GM19452 (cell line): Measurements from ENCODE around the gene GNAS-AS1.

ENCODE experiments used
- ATAC-seq: cut with Tn5 transposase; IDR thresholded peaks from one replicate; pipeline ENCODE4 v1.9.1; 2021; ENCODE audit not compliant: unreplicated experiment

The GNAS-AS1 gene

DNA sequence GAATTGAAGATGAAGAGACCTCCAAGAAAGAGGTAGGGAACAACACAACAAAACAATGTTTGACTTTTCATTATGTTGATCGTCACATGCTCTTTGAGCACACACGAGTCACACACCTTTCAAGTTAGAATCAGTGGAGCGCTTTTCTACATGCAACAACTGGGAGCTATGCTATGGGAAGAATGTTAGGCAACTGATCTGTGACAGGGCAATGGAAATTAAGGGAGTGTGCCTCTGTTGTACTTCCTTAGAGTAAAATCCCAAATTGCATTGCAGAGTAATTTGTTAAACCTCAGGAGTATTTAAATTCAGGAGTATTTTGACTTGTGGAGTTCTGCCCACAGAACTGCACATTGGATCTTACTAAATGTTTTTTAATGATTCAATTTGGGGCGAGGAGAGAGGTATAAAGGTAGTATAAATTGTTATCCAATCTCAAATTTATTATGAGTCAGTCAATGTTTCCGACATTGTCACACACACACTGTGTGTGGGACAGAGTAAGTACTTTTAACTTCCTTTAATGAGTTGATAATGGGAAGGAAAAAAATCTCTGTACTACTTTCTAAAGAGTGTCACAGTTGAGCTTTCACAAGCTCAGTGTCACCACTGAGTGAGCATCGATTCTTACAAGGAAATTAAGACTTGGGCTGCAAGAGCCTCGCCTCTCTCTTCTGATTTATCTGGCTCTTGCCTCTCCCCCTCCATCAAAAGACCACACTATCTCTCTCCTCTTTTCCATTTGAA is 12.5 kb upstream of the GNAS-AS1 start:
- no peak for ATAC-seq

DNA sequence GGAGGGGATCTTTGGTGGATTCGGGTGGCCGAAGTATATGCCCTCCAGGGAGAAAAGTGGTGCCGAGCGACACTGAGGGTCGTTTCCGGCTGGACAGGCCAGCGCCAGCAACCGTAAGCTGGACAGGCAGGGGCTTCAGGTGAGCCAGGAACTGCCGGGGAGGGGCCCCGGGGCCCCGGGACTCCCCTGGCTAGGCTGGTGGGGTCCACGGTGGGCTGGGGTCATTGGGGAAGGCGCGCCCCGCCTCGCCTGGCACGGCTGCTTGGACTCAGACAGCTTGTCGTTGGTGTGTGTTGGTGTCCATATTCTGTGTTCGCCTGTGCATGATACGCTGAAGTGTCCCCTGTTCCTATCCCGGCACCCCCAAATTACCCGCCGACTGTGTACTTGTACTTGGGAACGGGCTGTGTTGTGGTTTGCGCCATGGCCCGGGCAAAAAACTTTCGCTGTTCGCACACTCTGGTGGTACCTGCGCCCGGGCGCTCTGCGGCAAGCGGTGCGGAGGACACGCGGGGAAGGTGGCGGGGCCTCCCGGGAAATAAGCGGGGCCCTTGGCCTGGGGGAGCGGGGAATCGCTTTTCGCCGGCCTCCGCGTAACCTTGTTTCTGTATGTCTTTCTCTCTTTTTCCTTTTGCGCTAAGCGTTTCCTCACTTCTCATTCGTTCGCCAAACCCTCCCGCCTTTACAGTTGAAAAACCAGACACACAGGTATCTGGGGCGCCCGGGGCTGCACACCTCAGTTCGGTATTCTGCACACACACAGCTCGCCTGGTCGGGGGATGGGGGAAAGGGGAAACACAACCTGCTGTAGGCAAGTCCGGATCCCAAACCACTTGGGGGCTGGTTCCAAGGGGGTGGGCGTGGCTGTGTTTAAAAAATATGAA is 5.0 kb upstream of the GNAS-AS1 start:
- no peak for ATAC-seq

DNA sequence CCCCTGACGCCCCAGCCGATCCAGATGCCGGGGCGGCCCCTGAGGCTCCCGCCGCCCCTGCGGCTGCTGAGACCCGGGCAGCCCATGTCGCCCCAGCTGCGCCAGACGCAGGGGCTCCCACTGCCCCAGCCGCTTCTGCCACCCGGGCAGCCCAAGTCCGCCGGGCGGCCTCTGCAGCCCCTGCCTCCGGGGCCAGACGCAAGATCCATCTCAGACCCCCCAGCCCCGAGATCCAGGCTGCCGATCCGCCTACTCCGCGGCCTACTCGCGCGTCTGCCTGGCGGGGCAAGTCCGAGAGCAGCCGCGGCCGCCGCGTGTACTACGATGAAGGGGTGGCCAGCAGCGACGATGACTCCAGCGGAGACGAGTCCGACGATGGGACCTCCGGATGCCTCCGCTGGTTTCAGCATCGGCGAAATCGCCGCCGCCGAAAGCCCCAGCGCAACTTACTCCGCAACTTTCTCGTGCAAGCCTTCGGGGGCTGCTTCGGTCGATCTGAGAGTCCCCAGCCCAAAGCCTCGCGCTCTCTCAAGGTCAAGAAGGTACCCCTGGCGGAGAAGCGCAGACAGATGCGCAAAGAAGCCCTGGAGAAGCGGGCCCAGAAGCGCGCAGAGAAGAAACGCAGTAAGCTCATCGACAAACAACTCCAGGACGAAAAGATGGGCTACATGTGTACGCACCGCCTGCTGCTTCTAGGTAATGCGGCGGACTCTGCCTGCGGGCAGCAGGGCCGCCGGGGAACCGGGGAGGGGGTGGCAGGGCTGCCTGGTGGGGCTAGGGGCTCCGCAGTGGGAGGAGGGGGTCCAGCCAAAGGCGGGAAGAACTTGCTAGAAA is 4.2 kb upstream of the GNAS-AS1 start:
- no peak for ATAC-seq

DNA sequence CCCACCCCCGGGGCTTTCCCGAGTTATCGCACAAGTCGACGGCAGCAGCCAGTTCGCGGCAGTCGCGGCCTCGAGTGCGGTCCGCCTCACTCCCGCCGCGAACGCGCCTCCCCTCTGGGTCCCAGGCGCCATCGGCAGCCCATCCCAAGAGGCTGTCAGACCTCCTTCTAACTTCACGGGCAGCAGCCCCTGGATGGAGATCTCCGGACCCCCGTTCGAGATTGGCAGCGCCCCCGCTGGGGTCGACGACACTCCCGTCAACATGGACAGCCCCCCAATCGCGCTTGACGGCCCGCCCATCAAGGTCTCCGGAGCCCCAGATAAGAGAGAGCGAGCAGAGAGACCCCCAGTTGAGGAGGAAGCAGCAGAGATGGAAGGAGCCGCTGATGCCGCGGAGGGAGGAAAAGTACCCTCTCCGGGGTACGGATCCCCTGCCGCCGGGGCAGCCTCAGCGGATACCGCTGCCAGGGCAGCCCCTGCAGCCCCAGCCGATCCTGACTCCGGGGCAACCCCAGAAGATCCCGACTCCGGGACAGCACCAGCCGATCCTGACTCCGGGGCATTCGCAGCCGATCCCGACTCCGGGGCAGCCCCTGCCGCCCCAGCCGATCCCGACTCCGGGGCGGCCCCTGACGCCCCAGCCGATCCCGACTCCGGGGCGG is 3.4 kb upstream of the GNAS-AS1 start:
- no peak for ATAC-seq

DNA sequence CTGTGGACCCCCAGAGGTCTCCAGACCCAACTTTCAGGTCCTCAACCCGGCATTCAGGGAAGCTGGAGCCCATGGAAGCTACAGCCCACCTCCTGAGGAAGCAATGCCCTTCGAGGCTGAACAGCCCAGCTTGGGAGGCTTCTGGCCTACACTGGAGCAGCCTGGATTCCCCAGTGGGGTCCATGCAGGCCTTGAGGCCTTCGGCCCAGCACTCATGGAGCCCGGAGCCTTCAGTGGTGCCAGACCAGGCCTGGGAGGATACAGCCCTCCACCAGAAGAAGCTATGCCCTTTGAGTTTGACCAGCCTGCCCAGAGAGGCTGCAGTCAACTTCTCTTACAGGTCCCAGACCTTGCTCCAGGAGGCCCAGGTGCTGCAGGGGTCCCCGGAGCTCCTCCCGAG is 2.8 kb upstream of the GNAS-AS1 start:
- no peak for ATAC-seq

DNA sequence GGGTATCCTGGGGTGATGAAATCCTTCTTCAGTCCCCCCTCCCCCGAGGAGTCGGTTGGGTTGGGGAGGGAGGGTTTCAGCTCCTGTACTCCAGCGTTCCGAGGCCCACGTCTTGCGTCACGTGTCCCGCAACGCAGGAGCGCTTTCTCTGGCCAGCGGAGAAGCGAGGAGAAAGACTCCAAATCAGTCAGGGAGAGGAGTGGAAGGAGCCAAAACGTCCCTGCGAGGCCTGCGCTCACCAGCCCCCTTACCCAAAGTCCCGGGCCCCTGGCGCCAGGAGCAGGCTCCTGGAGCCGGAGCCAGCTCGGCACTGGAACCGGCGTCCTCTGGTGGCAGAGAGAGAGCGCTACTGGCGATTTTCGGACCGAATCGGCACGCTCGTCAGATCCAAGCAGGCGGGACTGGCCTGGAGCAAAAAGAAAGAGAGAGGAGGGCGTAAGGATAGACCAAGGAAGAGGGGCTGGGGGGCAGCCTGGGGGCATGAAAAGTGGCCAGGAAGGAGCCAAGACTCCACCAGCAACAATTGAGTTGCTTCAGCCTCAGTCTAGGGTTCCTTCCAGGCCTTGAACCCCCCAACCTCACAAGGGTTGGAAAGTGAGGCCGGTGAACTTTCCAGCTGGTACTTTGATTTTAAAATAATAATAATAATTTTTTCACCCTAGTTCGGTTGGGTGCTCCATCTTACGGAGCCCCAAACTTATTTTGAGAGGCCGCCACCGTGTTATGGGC is 2.0 kb upstream of the GNAS-AS1 start, which contains the start of gene GNAS:
Gene GNAS, plus strand, starts transcription at position 174 of the 729 bp plus-strand sequence.
- no peak for ATAC-seq

DNA sequence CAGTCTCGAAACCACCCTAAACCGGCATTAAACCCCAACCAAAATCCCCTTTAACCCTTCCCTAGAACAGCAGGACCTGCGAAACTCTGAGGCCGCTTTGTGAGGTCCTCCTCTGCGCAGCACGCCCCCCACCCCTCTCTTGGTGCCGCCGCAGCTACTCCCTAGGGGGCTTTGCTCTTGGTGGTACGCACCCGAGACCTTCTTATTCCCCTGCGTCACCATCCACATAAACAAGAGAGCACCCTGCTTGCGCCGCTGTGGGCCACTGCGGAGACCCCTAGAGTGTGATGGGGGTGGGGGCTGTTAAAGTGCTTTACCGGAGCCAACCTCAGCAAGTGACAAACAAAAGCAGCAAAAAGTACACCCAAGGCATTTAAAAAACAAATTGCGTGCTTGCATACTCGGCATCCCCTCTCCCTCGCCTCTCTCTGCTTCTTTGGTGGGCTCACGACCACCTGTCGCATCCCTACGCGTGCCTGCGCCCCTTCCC is 1.3 kb upstream of the GNAS-AS1 start:
- no peak for ATAC-seq

DNA sequence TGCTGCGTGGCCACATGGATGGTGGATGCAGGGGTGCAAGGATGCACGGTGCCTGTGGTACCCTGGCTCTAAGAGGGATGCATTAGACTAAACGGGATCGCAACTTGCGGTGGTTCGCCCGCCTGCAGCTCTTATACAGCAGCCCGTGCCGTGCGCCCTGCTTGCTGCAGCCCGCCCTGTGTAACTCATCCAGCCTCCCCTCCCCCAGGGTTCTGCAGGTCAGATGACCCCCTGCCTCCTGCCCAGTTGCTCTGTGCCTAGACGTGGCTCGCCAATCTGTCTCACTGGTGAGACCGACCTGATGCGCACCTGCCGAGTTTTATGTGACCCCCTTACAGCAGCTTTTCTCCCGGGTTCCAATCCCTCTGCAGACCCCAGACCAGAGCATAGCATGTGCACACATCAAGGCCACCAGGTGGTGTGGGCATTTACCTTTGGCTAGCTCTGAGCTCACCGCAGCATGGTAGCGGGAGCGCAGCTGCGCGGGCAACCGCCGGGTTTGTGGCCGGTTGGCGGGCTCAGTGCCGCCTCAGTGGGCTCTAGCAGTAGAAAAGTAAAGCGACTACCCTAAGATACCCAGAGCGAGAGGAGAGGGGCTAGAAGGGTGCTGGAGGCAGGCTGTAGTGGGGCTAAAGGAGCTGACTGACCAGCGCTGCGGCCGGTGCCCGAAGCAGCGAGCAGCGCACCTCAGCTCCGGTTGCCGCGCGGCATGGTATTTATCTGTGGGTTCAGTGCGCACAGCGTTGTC is 693 bp upstream of the GNAS-AS1 start:
- no peak for ATAC-seq

DNA sequence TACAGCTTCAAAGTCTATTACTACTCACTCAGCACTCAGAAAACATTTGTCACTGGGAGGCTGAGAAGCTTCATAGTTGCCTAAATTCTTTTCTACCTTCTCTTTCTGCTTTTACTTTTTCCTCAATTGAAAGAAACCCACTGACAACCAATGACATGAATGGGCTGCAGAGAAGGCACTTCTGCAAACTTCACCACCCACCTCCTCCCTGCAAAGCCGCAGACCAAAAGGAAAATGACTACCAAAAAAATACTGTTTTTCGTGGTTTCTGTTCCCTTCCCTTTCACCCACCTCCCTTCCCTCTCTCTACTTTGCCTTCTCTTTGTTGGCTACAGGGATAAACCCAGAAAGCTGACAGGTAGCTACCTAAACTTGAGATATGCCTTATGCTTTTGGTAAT is 3.2 kb downstream of the GNAS-AS1 start:
- no peak for ATAC-seq

DNA sequence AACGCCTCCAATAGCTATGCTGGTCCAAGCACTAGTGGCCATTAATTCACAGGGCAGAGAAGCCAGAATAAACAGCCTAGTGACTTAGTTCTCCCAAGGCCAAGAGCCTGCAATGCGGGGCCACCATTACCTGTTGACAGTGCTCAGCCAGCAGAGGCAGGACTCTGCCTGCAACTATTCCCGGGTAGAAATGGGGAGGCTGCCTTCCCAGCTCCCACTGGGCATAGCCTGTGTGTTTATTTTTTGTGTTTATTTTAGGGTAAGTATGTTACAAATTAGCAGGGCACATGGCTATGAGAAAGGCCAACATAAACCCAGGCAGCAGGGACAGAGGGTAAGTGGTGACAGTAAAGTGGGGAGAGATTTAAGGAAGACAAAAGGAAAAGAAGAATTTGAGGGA is 5.0 kb downstream of the GNAS-AS1 start:
- no peak for ATAC-seq

DNA sequence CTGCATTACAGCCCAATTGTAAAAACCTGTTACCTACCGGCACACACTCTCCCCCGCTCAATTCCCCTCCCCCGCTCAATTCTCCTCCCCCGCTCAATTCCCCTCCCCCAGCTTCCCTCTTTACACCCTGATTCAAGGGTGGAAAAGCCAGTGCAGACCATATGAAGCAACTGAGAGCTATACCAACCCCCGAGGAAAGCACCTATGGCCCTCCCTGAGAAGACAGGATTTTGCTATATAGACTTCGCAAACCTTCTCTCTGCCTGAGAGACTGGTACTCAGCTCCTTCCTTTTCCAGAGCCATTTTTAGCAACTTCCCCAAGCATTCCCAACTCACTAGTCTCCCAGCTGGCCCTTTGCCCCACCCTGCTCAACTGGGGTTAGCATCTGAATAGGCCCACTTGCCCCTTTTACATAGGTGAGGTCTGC is 7.6 kb downstream of the GNAS-AS1 start:
- no peak for ATAC-seq

DNA sequence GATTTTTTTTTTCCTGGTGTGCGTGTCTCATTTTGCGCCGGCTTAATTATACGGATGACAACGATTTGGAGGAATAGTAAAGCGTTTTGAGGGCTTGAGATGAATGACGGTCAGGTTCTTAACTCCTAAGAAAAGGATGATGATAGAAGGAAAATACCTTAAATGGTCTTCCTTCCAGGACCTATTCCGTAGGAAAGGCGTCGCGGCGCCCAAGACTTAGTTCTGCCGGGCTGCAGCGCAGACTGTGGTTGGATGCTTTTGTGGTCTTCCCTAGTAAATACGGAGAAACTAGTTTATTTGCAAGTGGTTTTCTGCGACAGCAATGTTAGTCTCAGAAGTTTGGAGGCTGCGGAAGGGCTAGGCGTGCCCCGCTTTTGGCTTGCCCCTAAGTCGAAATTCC is 8.4 kb downstream of the GNAS-AS1 start:
- ATAC-seq, result no peak

DNA sequence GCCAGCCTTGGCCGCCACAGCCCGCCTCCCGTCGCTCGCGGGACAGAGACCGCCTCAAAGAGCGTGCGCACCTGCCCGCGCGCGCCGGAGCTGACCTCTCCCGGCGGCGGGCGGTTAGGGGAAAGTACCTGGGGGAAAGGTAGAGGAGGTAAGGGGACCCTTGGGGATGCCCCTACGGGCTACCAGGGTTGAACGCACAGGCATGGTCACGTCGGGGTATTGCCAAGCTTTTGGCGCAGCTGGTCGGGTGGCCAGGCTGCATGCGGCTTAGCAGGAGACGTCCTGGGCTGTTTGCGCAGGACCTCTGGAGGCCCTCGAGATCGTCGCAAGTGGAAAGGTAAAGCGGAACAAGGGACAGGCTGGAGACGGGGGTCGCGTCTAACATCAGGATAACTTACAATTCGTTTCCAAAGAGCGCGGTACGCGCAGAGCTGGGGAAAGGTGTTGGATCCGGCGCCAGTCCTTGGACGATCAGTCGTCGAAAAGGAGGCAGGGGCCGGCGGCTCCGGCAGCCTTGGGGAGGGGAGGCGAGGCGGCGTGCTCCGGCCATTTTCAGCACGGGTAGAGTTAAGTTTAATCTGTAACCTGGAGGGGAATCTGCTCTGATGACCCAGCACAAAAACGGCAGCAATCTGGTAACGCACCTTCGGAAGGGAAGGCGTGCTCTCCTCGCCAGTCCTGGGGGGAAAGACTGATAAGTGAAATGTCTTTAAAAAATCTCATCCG is 9.0 kb downstream of the GNAS-AS1 start:
- ATAC-seq, result no peak

DNA sequence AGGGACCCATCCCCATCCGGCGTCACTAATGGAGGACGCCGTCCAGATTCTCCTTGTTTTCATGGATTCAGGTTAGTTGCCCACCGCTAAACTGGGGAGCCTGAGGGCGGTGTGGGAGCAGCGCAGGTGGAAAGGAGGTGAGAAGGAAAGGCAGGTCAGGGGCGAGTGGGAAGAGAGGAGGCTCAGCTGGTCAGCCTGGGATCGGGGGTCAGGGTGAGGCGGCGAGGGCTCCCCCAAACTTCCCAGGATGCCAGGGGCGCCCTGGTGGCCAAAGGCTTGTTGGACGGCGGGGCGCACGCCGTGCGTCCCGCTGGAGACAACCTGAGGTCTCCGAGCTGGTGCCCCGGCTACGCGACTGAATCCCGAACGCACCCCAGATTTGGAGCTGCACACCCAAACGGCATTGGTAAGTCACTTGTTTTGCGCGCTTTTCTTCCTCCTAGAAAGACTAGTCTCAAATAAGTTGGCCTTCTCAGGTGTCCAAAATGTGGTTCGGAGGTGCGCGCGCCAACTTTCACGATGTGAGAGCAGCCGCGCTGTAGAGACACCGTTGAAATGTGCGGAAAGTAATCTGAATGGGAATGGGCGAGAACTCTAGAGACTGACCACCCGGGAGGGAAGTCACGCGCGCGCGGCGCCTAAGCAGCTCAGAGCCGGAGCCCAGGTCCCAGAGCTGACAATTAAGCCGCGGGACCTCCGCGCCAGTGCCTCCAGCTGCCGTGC is 9.7 kb downstream of the GNAS-AS1 start:
- ATAC-seq, result no peak

DNA sequence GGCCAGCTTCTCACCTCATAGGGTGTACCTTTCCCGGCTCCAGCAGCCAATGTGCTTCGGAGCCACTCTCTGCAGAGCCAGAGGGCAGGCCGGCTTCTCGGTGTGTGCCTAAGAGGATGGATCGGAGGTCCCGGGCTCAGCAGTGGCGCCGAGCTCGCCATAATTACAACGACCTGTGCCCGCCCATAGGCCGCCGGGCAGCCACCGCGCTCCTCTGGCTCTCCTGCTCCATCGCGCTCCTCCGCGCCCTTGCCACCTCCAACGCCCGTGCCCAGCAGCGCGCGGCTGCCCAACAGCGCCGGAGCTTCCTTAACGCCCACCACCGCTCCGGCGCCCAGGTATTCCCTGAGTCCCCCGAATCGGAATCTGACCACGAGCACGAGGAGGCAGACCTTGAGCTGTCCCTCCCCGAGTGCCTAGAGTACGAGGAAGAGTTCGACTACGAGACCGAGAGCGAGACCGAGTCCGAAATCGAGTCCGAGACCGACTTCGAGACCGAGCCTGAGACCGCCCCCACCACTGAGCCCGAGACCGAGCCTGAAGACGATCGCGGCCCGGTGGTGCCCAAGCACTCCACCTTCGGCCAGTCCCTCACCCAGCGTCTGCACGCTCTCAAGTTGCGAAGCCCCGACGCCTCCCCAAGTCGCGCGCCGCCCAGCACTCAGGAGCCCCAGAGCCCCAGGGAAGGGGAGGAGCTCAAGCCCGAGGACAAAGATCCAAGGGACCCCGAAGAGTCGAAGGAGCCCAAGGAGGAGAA is 10.5 kb downstream of the GNAS-AS1 start:
- ATAC-seq, result no peak

DNA sequence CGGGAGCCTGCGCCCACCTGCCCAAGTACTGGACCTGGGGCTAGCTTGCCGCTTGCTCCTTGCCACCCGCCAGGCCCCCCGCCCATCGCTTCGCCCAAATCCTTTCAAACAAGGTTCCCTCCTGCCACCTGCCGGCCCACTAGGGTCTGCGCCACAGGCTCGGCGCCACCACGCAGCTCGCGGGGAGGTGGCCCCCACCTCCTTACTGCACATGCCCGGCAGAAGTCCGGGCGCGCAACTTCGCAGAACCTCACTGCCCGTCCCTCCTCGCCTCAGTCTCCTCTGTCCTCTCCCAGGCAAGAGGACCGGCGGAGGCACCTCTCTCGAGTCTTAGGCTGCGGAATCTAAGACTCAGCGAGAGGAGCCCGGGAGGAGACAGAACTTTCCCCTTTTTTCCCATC is 11.2 kb downstream of the GNAS-AS1 start:
- no peak for ATAC-seq

DNA sequence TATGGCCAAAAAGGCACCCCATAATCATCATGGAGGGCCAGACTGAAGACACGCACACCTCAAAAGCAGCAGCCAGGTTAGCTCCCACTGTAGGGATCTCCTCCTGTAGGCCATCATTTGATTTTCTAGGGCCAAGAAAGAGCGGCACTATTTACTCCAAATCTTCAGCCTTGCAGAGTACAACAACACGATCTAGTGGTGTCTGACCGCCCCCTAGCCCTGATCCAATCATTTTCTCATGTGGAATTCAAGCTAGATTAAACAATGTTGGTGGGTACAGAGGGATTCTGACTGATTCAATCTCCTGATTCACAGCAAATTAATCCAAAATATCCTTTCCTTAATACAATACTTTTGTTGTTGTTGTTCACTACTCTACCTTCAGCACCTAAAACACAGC is 12.5 kb downstream of the GNAS-AS1 start:
- ATAC-seq, result no peak
